ENCODE measurements around the gene NPAS3.

The NPAS3 gene

DNA sequence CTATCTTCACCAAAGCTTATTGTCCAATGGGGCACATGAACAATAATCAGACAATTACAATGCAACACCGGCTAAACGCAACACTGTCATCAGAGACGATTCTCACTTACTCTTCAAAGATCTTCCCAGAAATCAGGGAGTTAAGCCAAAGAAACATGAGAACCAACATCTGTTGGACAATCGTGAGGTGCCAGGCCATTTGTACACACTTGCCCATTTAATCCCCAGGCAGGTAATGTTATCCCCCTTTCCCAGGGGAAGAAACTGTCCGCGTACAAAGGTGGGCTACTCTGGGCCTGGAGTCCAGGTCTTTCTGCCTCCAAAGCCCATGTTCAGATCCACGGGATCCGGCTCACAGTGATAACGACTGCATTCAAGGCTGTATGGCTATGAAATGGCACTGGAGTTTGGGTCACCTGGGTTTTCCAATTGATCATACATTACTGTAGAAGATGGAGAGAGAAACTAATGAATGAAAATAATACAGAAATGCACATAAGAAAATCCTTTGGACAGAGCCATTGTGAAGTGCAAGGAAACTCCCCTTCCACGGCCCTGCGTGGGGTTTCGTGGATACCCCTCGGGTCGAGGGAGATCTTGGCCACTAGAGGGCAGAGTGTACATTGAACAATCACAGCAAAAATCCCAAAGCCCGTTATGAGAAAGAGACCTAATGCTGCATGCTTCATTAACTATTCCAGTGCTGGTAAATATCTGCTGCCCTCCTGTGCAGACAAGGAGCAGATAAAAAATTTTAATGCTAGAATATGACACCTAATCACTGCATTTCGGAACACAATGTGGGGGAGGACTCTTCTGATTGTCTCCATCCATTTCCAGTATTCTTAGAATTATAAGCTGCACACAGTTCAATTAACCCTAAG is 900.8 kb downstream of the NPAS3 start:
- Histone ChIP-seq H3K4me2 (ENCODE audit: low read length) (peak overlapping the region; percentile 23), H3K79me2 (ENCODE audit: low read length) (no peaks in the 10 kb centered on the region), H3K4me3 (ENCODE audit: low read length) (no peak overlapping the region), H3K9ac (ENCODE audit: low read length) (no peak overlapping the region), H3K27me3 (ENCODE audit: low read depth, low read length) (no peaks in the 10 kb centered on the region), H3K36me3 (replicated peaks; ENCODE audit: low read depth, low read length) (no peaks in the 10 kb centered on the region), H4K20me1 (ENCODE audit: insufficient read depth, low read length) (no peaks in the 10 kb centered on the region), H2AFZ (ENCODE audit: low read depth, low read length) (no peak overlapping the region), H3K9me3 (ENCODE audit: insufficient read depth, low read length) (no peaks in the 10 kb centered on the region), H3K4me1 (ENCODE audit: low read length) (no peaks in the 10 kb centered on the region), H3K27ac (ENCODE audit: low read length) (no peak overlapping the region)
- TF ChIP-seq, protein P1, sequence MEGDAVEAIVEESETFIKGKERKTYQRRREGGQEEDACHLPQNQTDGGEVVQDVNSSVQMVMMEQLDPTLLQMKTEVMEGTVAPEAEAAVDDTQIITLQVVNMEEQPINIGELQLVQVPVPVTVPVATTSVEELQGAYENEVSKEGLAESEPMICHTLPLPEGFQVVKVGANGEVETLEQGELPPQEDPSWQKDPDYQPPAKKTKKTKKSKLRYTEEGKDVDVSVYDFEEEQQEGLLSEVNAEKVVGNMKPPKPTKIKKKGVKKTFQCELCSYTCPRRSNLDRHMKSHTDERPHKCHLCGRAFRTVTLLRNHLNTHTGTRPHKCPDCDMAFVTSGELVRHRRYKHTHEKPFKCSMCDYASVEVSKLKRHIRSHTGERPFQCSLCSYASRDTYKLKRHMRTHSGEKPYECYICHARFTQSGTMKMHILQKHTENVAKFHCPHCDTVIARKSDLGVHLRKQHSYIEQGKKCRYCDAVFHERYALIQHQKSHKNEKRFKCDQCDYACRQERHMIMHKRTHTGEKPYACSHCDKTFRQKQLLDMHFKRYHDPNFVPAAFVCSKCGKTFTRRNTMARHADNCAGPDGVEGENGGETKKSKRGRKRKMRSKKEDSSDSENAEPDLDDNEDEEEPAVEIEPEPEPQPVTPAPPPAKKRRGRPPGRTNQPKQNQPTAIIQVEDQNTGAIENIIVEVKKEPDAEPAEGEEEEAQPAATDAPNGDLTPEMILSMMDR (IDR thresholded peaks at IDR 0.05; ENCODE audit: low read depth, low read length): peak; percentile 95
- no peak for TF ChIP-seq EZH2phosphoT487 (IDR thresholded peaks at IDR 0.05; ENCODE audit: low read depth)

DNA sequence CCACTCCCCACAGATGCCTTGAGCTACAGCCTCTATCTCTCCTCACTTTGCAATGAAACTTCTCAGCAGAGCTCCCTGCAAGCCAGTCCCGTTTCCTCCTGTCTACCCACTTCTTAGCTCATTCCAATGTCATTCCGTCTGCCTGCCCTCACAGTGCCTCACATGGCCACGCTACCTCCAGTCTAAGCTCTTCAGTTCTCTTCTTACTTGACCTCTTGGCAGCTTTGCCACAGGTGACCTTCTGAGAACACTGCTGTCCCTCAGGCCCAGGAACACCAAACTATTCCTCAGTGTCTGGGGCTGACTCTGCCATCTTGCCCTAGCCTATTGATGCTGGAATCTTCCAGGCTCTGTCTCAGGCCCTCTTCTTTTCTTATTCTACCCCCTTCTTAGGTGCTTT is 902.1 kb downstream of the NPAS3 start:
- H3K27ac ChIP-seq (ENCODE audit: low read length): no peak overlapping the region
- TF ChIP-seq, protein P1 (IDR thresholded peaks at IDR 0.05; ENCODE audit: low read depth, low read length): no peak
- TF ChIP-seq EZH2phosphoT487 (IDR thresholded peaks at IDR 0.05; ENCODE audit: low read depth): no peak
- no peak overlapping the region for H2AFZ ChIP-seq (ENCODE audit: low read depth, low read length)
- no peak overlapping the region for H3K4me3 ChIP-seq (ENCODE audit: low read length)
- H3K4me2 ChIP-seq (ENCODE audit: low read length): no peak overlapping the region
- H3K9ac ChIP-seq (ENCODE audit: low read length): no peak overlapping the region
- H3K79me2 ChIP-seq (ENCODE audit: low read length): no peaks in the 10 kb centered on the region
- H3K36me3 ChIP-seq (replicated peaks; ENCODE audit: low read depth, low read length): no peaks in the 10 kb centered on the region
- H3K9me3 ChIP-seq (ENCODE audit: insufficient read depth, low read length): no peaks in the 10 kb centered on the region
- H4K20me1 ChIP-seq (ENCODE audit: insufficient read depth, low read length): no peaks in the 10 kb centered on the region
- H3K4me1 ChIP-seq (ENCODE audit: low read length): no peaks in the 10 kb centered on the region
- H3K27me3 ChIP-seq (ENCODE audit: low read depth, low read length): no peaks in the 10 kb centered on the region

DNA sequence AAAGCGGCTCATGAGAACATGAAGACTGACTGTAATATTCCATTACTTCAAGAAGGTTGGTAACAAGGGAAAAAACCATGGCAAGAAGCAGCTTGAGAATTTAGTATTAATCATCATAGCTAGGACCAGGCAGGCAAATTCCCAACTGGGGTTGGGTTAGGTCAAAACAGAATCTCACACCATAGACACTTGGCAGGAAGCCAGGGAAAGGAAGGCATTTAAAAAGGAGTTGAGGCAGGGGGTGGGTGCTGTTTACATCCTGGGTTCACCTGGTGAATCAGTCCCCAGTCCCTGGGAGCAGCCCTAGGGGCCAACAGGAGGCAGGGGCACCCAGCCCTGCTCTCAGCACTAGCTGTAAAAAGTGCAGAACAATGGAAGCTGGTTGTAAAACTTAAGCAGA is 903.6 kb downstream of the NPAS3 start:
- Histone ChIP-seq H3K79me2 (ENCODE audit: low read length) (no peaks in the 10 kb centered on the region), H3K4me1 (ENCODE audit: low read length) (no peaks in the 10 kb centered on the region), H2AFZ (ENCODE audit: low read depth, low read length) (no peak overlapping the region), H3K9me3 (ENCODE audit: insufficient read depth, low read length) (no peaks in the 10 kb centered on the region), H3K9ac (ENCODE audit: low read length) (no peak overlapping the region), H4K20me1 (ENCODE audit: insufficient read depth, low read length) (no peaks in the 10 kb centered on the region), H3K36me3 (replicated peaks; ENCODE audit: low read depth, low read length) (no peaks in the 10 kb centered on the region), H3K4me3 (ENCODE audit: low read length) (no peak overlapping the region), H3K27me3 (ENCODE audit: low read depth, low read length) (0 out of 2 replicates have a peak, but pooled peaks cover 5% of the 10 kb centered on the region), H3K4me2 (ENCODE audit: low read length) (no peak overlapping the region), H3K27ac (ENCODE audit: low read length) (no peak overlapping the region)
- TF ChIP-seq, protein P1 (IDR thresholded peaks at IDR 0.05; ENCODE audit: low read depth, low read length): no peak
- TF ChIP-seq EZH2phosphoT487 (IDR thresholded peaks at IDR 0.05; ENCODE audit: low read depth): no peak

DNA sequence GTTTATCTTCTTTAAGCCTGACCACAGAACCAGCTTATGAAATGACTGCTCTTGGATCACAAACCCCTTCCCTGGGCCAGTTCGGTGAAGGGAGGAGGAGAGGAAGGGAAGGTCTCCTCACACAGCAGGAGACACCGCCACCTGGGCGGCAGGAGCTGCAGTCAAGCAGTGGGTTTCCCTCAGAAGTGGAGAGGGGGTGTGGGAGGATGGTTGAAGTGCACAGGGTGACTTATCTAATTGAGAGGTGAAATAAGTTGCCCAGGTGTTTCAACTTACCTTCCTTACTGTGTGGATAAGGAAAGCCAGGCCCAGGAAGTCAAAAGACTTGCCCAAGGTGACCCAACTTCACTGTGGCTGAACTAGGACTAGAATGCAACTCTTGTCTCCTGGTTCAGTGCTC is 905.4 kb downstream of the NPAS3 start:
- no peaks in the 10 kb centered on the region for H3K9me3 ChIP-seq (ENCODE audit: insufficient read depth, low read length)
- H3K4me3 ChIP-seq (ENCODE audit: low read length): no peak overlapping the region
- TF ChIP-seq, protein P1 (IDR thresholded peaks at IDR 0.05; ENCODE audit: low read depth, low read length): no peak
- TF ChIP-seq EZH2phosphoT487 (IDR thresholded peaks at IDR 0.05; ENCODE audit: low read depth): no peak
- no peak overlapping the region for H2AFZ ChIP-seq (ENCODE audit: low read depth, low read length)
- H4K20me1 ChIP-seq (ENCODE audit: insufficient read depth, low read length): no peaks in the 10 kb centered on the region
- H3K36me3 ChIP-seq (replicated peaks; ENCODE audit: low read depth, low read length): no peaks in the 10 kb centered on the region
- H3K79me2 ChIP-seq (ENCODE audit: low read length): no peaks in the 10 kb centered on the region
- 0 out of 2 replicates have a peak, but pooled peaks cover 5% of the 10 kb centered on the region for H3K27me3 ChIP-seq (ENCODE audit: low read depth, low read length)
- H3K4me1 ChIP-seq (ENCODE audit: low read length): no peaks in the 10 kb centered on the region
- no peak overlapping the region for H3K9ac ChIP-seq (ENCODE audit: low read length)
- no peak overlapping the region for H3K4me2 ChIP-seq (ENCODE audit: low read length)
- no peak overlapping the region for H3K27ac ChIP-seq (ENCODE audit: low read length)

Data from OCI-LY3 (cell line).